HG02852 (cell line): Measurements from ENCODE around the gene ATRAID.
"Not testable (repeated sequence)": the region's sequence is repeated elsewhere in the genome, so short reads cannot be mapped to it uniquely, and the experiment has no call there.

ENCODE experiments used
- ATAC-seq: cut with Tn5 transposase; IDR thresholded peaks from one replicate; pipeline ENCODE4 v1.9.1; 2021; ENCODE audit warnings: mild to moderate bottlenecking, moderate library complexity; ENCODE audit not compliant: unreplicated experiment

ATRAID gene, protein sequence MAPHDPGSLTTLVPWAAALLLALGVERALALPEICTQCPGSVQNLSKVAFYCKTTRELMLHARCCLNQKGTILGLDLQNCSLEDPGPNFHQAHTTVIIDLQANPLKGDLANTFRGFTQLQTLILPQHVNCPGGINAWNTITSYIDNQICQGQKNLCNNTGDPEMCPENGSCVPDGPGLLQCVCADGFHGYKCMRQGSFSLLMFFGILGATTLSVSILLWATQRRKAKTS

DNA sequence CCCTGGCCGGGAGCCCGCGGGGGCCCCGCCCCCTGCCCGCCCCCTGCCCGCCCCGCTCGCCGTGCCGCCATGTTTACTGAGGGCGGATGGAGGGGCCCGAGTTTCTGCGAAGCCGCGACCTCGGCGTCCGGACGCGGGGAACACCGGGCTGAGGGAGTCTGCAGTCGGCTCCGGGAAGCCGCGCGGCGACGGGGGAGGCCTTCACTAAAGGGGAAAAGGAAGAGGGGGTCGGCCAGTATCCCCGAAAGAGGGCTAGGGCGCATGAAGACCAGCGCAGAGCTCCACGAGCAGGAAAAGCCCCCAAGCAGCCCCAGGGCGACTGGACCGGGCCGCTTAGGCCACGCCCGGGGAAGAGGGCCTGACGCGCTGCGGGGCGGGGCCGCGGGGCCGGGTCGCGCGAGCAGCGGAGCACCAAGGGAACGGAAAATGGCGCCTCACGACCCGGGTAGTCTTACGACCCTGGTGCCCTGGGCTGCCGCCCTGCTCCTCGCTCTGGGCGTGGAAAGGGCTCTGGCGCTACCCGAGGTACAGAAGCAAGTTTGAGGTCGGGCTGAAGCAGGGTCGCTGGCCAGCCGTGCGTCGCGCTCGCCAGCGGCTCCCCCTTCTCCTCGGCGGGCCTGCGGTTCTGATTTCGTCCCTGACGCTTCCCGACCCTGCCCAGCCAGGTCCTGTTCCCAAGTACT is at the start of gene ATRAID, which contains the start of gene SLC5A6:
Gene ATRAID (plus strand): TSS at position 99 of the 683 bp plus-strand sequence. CDS start 328 bp downstream, at position 427.
Gene SLC5A6 (minus strand): TSS at position 326 of the 683 bp plus-strand sequence. CDS start 4,618 bp downstream, outside the sequence.
- ATAC-seq, result peak; percentile 80

DNA sequence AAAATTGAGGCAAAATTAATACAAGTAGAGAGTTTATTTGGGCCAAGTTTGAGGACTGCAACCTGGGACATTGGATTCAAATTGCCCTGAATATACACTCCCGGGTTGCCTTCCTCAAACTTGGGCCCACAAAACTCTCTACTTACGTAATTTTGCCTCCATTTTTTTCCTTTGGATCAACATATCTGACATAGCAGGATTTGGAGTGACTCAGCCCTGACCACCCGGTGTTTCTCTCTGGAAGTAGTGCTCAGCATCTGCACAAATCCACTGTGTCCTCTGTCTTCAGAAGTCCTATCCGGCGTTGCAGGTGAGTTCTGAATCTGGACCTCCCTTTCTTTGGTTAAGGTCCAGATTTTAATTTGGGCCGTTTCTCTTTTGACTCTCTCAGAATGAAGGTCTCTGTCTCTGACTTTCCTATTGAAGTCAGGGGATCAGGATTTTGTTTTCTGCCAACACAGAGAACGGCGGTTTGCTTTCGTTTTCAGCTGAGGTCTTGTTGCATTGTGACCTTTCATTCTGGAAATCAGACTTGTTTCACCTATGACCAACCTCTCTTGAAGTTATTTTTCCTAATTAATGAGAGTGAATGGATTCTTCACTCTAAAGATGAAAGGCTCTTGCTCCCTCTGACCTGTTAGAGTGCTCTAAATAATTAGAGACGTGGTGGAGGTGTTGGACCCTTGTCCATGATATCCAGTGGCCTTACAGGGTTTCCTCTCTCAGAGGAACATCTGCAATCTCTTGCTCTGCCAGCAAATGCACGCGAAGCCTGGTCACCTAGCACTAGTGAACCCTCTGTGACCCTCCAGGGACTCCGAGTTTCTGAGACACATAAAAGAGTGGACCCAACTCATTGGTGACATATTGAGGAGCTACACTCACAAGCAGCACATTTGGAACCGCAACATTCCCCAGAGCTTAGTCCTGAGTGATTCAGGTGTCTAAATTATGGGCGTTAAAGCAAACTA is 49.4 kb upstream of the ATRAID start:
- ATAC-seq, result no peak

DNA sequence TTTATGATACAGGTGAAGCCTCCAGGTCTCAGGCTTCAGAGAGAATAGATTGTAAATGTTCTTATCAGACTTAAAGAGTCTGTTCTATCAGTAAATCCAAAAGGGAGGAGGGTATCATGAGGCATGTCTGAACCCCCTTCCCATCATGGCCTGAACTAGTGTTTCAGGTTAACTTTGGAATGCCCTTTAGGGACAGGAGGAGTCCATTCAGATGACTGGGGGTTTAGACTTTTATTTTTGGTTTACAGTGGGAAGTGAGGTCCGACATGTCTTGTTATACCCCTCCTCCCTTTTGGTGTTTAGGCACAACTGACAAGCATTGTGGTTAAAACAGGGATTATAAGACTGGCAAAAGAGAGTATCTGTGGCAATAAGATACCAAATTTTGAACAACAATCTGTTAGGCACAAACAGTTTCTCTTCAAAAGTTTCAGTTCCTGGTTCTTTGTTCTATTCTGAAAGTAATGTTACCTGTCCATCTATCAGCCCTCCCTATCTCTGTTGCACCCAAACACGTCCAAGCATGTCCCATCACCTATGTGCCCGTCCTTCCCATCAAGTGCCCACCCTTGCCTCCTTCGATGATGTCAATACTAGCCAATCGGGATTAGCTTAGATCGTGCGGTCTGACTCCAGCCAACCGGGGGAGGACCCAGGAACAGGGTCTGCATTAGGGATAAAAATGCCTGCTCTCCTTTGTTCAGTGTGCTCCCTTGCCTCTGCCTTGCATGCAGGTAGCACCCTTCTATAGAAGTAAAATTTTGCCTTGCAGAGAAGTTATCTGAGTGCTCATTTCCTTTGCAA is 46.7 kb upstream of the ATRAID start:
- no peak for ATAC-seq

DNA sequence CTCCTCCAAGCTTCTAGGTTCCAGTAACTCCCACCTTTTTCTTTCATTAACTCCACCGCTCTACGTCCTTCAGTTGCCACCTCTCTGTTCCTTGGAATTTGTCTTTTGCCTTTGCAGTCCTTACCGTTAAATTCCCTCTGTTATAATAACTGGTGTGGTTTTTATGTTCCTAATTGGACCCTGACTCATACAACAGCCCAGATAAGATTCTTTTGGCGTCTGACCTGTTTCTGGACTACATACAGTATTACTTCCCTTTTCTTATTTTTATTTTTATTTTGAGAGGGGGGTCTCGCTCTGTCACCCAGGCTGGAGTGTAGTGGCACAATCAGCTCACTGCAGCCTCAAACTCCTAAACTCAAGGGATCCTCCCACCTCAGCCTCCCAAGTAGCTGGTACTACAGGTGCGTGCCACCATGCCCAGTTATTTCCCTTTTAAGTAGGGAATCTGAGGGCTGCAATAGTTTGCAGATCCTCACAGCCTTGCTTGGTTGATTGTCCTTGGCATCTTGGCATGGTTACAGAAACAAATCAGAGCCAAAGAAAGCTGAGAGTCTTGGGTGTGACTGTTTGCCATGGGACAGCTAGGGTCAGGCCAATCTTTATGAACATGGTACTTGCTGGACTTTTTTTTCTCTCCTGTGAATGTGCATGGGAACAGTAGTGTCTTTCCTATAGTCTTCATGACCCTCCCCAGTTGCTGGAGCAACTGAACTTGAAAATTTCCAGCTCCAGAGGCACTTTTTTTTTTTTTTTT is 41.1 kb upstream of the ATRAID start:
- ATAC-seq, result no peak

GRCh38 chr2:27171351-27171848 is 40.4 kb upstream of the ATRAID start:
- no peak for ATAC-seq

DNA sequence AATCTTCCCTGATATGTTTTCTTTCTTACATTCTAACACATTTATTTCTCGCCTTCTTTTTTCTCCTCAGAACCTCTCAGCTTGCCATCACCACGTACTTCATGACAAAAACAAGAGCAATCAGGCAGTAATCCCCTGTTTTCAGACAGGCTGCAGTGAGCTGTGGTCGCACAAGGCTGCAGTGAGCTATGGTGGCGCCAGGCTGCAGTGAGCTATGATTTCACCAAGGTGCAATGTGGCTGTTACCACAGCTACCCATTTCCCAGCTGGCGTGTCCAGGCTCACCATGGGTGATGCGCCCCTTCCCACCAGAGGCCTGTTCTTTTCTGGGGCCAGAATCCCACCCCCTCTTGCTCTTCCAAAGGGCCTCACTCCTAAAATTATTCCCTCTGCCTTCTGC is 37.2 kb upstream of the ATRAID start:
- ATAC-seq, result no peak

GRCh38 chr2:27175330-27175729 is 36.5 kb upstream of the ATRAID start:
- ATAC-seq, result no peak

DNA sequence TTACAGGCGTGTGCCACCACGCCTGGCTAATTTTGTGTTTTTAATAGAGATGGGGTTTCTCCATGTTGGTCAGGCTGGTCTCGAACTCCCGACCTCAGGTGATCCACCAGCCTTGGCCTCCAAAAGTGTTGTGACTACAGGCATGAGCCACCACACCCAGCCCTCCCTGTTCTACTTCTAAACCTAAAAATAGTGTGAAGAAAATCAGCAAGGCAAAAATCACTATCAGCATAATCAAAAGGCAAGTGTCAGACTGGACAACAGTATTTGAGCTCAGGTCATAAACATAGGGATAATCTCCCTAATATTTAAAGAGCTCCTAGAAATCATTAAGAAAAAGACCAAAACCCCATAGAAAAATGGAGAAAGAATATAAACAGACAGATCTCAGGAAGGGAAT is 36.1 kb upstream of the ATRAID start:
- not testable (repeated sequence) for ATAC-seq

GRCh38 chr2:27177441-27178351 is 34.1 kb upstream of the ATRAID start:
- no peak for ATAC-seq

- no peak for ATAC-seq
These were observed 33.4 kb upstream of the ATRAID start for GRCh38 chr2:27178469-27178868.

- no peak for ATAC-seq
These were observed 32.4 kb upstream of the ATRAID start for GRCh38 chr2:27179344-27180000.

DNA sequence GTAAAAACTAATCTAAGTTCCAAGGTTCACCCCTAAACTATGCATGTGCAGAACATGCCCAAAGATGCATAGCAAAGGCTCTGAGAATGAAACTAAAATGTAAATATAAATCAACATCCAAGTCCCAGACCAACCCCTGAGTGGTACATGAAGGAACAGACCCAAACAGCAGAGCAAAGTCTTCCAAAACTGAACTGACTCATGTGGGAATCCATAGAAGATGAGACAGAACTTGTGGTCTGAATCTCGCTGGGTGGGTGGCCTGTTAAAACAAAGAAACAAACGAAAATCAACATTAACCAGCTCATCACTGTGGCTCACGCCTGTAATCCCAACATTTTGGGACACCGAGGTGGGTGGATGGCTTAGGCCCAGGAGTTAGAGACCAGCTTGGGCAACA is 29.5 kb upstream of the ATRAID start:
- no peak for ATAC-seq

GRCh38 chr2:27184115-27184514 is 27.7 kb upstream of the ATRAID start:
- ATAC-seq, result no peak

- ATAC-seq, result no peak
These were observed 26.4 kb upstream of the ATRAID start for GRCh38 chr2:27185331-27186026.

DNA sequence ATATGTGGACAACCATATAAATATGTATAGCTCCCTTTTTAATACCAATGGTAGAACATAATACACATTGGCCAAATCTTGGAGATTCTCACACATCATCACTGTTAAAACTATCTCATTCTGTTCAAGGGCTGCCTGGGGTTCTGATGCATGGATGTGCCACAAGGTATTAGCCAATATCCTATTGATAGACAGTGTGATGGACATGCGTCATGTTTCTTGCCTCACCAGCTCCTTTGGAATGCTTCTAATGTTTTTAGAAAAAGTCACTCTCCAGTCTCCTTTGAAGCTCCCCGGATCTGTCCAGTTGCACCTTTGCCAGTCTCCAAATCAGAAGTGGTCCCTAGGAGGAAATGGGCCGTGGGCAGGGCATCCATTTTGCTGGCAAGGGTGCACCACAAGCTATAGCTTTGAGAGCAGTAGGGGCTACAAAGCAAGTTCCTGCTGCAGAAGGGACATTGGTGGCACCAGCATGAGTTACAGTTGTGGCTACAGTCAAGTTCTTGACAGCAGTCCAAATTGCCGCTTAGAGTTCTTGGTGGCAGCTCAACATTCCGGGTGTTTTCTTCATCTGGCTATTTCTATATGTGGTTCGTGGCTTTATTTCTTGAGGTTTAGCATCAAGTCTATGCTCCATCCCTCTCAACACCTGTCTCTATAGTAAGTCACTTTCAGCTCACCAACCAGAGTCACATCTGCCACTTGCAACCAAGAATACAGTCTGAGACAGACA is 25.1 kb upstream of the ATRAID start:
- ATAC-seq, result no peak

GRCh38 chr2:27189989-27190388 is 21.9 kb upstream of the ATRAID start:
- ATAC-seq, result no peak
